Fibroblast of lung (primary cell): ENCODE results near the gene KRT34.

Source experiments
- EZH2 ChIP-seq: IDR thresholded peaks from 2 replicates; pipeline ENCODE4 v1.5.1; 2012; ENCODE audit warnings: low read length, control low read depth, mild to moderate bottlenecking; ENCODE audit errors: missing control alignments
- TF ChIP-seq, protein P1 (sequence below), 2 donors: IDR thresholded peaks in 1 of 2; conservative IDR thresholded peaks in 1 of 2; 1 replicate in 1 of 2; 2 replicates in 1 of 2; pipeline ENCODE4 v1.5.1; 2011 to 2012; ENCODE audit warnings: low read length in 2 of 2, control low read depth in 1 of 2, inconsistent platforms in 1 of 2, low read depth in 1 of 2, mild to moderate bottlenecking in 1 of 2

DNA sequence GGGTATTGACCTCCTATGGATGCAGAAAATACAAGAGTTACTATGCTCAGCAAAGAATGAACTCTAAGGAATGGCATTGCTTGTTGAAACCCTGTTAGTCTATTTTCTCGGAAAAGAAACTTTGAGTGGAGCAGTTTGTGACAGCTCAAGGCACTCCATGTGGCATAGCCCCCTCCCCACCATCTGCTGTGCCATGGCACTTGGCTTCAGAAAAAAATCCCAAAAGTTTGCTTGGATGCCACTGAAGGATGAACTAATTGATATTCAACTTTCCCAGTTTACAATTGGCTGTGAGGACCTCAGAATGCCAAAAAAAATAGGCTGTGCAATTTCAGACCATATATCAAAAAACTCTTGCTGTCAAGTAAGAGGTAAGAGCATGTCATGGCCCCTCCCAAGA lies 13.5 kb upstream of the KRT34 start:
- TF ChIP-seq, protein P1, sequence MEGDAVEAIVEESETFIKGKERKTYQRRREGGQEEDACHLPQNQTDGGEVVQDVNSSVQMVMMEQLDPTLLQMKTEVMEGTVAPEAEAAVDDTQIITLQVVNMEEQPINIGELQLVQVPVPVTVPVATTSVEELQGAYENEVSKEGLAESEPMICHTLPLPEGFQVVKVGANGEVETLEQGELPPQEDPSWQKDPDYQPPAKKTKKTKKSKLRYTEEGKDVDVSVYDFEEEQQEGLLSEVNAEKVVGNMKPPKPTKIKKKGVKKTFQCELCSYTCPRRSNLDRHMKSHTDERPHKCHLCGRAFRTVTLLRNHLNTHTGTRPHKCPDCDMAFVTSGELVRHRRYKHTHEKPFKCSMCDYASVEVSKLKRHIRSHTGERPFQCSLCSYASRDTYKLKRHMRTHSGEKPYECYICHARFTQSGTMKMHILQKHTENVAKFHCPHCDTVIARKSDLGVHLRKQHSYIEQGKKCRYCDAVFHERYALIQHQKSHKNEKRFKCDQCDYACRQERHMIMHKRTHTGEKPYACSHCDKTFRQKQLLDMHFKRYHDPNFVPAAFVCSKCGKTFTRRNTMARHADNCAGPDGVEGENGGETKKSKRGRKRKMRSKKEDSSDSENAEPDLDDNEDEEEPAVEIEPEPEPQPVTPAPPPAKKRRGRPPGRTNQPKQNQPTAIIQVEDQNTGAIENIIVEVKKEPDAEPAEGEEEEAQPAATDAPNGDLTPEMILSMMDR (conservative IDR thresholded peaks at IDR 0.05 in 1 of 2, IDR thresholded peaks at IDR 0.05 in 1 of 2; ENCODE audit: low read depth in 1 of 2, low read length in 2 of 2): no peak
- no peak for TF ChIP-seq EZH2
